CD4-positive, alpha-beta memory T cell (primary cell): Measurements from ENCODE around the gene LIPF. TPM values are rescaled to one million over a fixed set of nuclear protein-coding genes. Genes with fewer than 3 reads are reported as not detected.
"Not testable (repeated sequence)": the region's sequence is repeated elsewhere in the genome, so short reads cannot be mapped to it uniquely, and the experiment has no call there.

ENCODE experiments used
- CTCF ChIA-PET: fragments of 350-600 bp; sonication (Branson Sonifier 250); formaldehyde crosslinking; loops from one replicate; lab custom pipeline; 2021; ENCODE audit warnings: inconsistent platforms; ENCODE audit not compliant: partially characterized antibody; lab: Charles Lee
- POLR2A ChIA-PET: fragments of 350-600 bp; sonication (Branson Sonifier 250); formaldehyde crosslinking; loops from one replicate; lab custom pipeline; 2021; ENCODE audit not compliant: partially characterized antibody; lab: Charles Lee
- DNase-seq, 5 donors: peaks; one replicate each; pipeline versions ENCODE4 v3.0.0 to v3.0.0-alpha.2; 2020 to 2022; ENCODE audit warnings: mixed read lengths in 1 of 5
- H3K27ac ChIP-seq: one replicate; pipeline ENCODE4 v1.7.0; 2013; ENCODE audit warnings: low read depth, low read length
- H3K27me3 ChIP-seq: 2 replicates; pipeline ENCODE4 v1.7.0; 2013; ENCODE audit warnings: mild to moderate bottlenecking, low read length, moderate library complexity; ENCODE audit not compliant: insufficient read depth
- H3K36me3 ChIP-seq: 2 replicates; pipeline ENCODE4 v1.7.0; 2013; ENCODE audit warnings: mild to moderate bottlenecking, low read length, moderate library complexity; ENCODE audit not compliant: insufficient read depth
- H3K4me1 ChIP-seq: 2 replicates; pipeline ENCODE4 v1.7.0; 2013; ENCODE audit warnings: mild to moderate bottlenecking, low read length, moderate library complexity; ENCODE audit not compliant: insufficient read depth
- H3K4me3 ChIP-seq, 2 donors: one replicate each; pipeline ENCODE4 v1.7.0; 2013; ENCODE audit warnings: low read length in 2 of 2, mild to moderate bottlenecking in 1 of 2
- H3K9me3 ChIP-seq, 2 donors: one replicate each; pipeline ENCODE4 v1.7.0; 2013; ENCODE audit warnings: low read length in 2 of 2, control low read depth in 1 of 2; ENCODE audit not compliant: control insufficient read depth in 1 of 2
- H3K27ac Mint-ChIP-seq, 7 donors: one replicate each; pipeline ENCODE4 v1.8.0; 2020 to 2021; ENCODE audit warnings: mixed read lengths in 7 of 7, mild to moderate bottlenecking in 6 of 7, inconsistent platforms in 3 of 7, moderate library complexity in 3 of 7
- H3K27me3 Mint-ChIP-seq, 2 donors: one replicate each; pipeline ENCODE4 v1.8.0; 2020 to 2021; ENCODE audit warnings: mixed read lengths in 2 of 2
- H3K36me3 Mint-ChIP-seq, 2 donors: one replicate each; pipeline ENCODE4 v1.8.0; 2020 to 2021; ENCODE audit warnings: mixed read lengths in 2 of 2, inconsistent platforms in 1 of 2, mild to moderate bottlenecking in 1 of 2
- H3K4me1 Mint-ChIP-seq, 4 donors: one replicate each; pipeline ENCODE4 v1.8.0; 2020 to 2021; ENCODE audit warnings: mixed read lengths in 4 of 4, mild to moderate bottlenecking in 1 of 4
- H3K4me3 Mint-ChIP-seq, 8 donors: one replicate each; pipeline ENCODE4 v1.8.0; 2020 to 2021; ENCODE audit warnings: mixed read lengths in 8 of 8, mild to moderate bottlenecking in 7 of 8, moderate library complexity in 6 of 8, inconsistent platforms in 3 of 8
- H3K9me3 Mint-ChIP-seq, 8 donors: one replicate each; pipeline ENCODE4 v1.8.0; 2020 to 2021; ENCODE audit warnings: mixed read lengths in 8 of 8, mild to moderate bottlenecking in 5 of 8, inconsistent platforms in 3 of 8, moderate library complexity in 1 of 8
- intact Hi-C: fragments of 100-400 bp; cut with micrococcal nuclease; formaldehyde crosslinking; loops from one replicate; pipeline ENCODE4 v1.15.1; 2023
- polyA plus RNA-seq, 2 donors: library from polyadenylated mRNA; unstranded; fragments of 300-500 nt; fragmentation: Illumina TruSeq; gene quantifications; one replicate each; pipeline ENCODE4 v1.2.3, GENCODE V29; 2021
- total RNA-seq, 2 experiments: library from RNA; stranded (reverse); gene quantifications; one replicate each; pipeline ENCODE4 v1.2.3, GENCODE V29; 2021

LIPF gene
- total and polyA plus RNA-seq, 4 experiments from 2014 or later, result not detected

DNA sequence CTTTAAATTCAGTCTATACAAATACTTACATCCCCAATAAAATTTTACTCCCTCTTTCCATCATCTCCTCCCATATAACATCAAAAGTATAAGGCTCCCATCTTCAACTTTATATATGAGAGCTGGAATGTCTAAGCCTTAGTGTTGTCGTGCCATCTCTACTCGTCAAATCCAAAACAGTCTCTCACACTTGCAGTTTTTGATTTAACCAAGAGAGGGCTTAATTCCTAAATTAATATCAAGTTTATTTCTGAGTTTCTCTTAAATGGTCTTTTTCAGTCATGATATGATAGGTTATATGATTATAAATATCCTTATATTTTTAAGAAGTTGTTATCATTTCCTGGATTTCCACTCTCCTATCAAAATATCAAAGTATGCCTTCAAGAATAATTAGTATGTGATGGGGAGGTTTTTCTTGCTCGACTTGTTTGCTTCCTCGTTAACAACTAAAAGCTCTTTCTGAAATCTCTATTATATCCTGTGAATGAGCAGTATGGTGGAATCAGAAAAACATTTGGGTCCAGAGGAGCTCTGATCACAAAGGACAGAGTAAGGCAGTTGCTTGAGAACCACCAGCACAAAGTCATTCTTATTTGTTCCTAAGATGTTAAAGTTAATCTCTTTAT is 29.3 kb downstream of the LIPF start:
- Mint-ChIP-seq H3K4me3 (no peak overlapping the region), H3K9me3 (peaks cover 0 to 4% (median under 1%) of the 10 kb centered on the region in 8 donors), H3K4me1 (no peaks in the 10 kb centered on the region), H3K27ac (no peak overlapping the region), H3K27me3 (peaks cover 3 to 4% of the 10 kb centered on the region in 2 donors), H3K36me3 (no peaks in the 10 kb centered on the region)
- Histone ChIP-seq H3K4me3 (no peak overlapping the region), H3K27me3 (no peaks in the 10 kb centered on the region), H3K4me1 (no peaks in the 10 kb centered on the region), H3K27ac (no peak overlapping the region), H3K9me3 (no peaks in the 10 kb centered on the region), H3K36me3 (no peaks in the 10 kb centered on the region)
- POLR2A ChIA-PET, result interaction anchor here (1.1 kb wide), 1 partner anchor 116 kb away, joined by 3 read pairs; no protein-coding TSS in a partner anchor
- CTCF ChIA-PET, result interaction anchor here (1.0 to 1.2 kb wide), 2 partner anchors 62 to 110 kb away, joined by 3 read pairs; partner anchors contain the start of gene RNLS
- intact Hi-C loops, result no loop called here
- no peak for DNase-seq

DNA sequence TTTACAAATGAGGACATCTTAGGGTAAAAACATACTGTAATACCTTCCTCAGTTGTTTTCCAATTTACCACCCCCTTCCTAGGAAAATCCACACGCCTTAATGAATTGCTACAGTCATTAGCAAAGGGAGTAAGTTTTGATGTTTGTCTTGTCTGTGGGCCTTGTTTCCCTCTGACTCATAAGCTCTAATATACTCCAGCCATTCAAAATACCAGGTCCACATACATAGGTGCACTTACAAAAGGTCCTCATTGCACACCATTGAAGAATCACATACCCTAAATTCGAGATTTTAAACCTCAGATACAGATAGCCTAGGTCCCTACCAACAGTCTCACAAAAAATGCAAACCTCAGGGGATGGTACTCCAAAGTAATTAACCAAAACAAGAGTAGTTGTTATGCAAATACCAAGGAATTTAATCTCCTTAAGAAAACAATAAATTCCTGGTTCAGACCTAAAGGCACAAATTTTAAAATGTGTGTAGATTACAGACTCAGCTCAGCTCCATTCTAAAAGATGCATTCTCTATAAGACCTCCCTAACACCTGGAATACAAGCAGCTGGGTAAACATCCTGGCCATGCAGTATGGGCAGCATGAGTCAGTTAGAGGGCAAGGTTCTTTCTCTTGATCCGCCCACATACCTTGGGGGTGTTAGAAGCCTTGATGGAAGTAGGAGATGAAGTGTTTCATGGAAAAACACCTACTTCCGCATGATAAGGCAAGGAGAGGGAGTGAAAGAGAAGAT is 38.8 kb downstream of the LIPF start:
- no peaks in the 10 kb centered on the region for H3K36me3 Mint-ChIP-seq
- Histone ChIP-seq H3K27me3 (no peaks in the 10 kb centered on the region), H3K4me1 (no peaks in the 10 kb centered on the region), H3K9me3 (no peaks in the 10 kb centered on the region), H3K4me3 (no peak overlapping the region), H3K27ac (no peak overlapping the region), H3K36me3 (no peaks in the 10 kb centered on the region)
- POLR2A ChIA-PET, result no interaction called here
- H3K4me3 Mint-ChIP-seq, result no peak overlapping the region
- CTCF ChIA-PET, result no interaction called here
- intact Hi-C loops, result no loop called here
- no peaks in the 10 kb centered on the region for H3K9me3 Mint-ChIP-seq
- no peaks in the 10 kb centered on the region for H3K27me3 Mint-ChIP-seq
- H3K4me1 Mint-ChIP-seq, result peaks cover 0 to 1% (median 0%) of the 10 kb centered on the region in 4 donors
- no peak for DNase-seq
- H3K27ac Mint-ChIP-seq, result no peak overlapping the region

GRCh38 chr10:88705958-88706357 is 41.7 kb downstream of the LIPF start, which contains the start of gene LIPK:
Gene LIPK, plus strand, starts transcription at chr10:88706249. Its CDS starts 18,295 bp downstream, at chr10:88724544.
- Mint-ChIP-seq H3K36me3 (no peaks in the 10 kb centered on the region), H3K27me3 (no peaks in the 10 kb centered on the region), H3K4me1 (peaks cover 0 to 1% (median 0%) of the 10 kb centered on the region in 4 donors), H3K27ac (no peak within 1 kb of the TSS), H3K9me3 (peaks cover 0 to 2% (median 0%) of the 10 kb centered on the region in 8 donors), H3K4me3 (no peak within 1 kb of the TSS)
- intact Hi-C loops, result no loop called here
- no peak within 1 kb of the TSS for H3K4me3 ChIP-seq
- POLR2A ChIA-PET, result no interaction called here
- no peak within 1 kb of the TSS for H3K27ac ChIP-seq
- no peak for DNase-seq
- no peaks in the 10 kb centered on the region for H3K4me1 ChIP-seq
- H3K27me3 ChIP-seq, result no peaks in the 10 kb centered on the region
- CTCF ChIA-PET, result interaction anchor here (1.0 kb wide), 1 partner anchor 20 kb away, joined by 3 read pairs; no protein-coding TSS in a partner anchor
- H3K9me3 ChIP-seq, result no peaks in the 10 kb centered on the region
- H3K36me3 ChIP-seq, result no peaks in the 10 kb centered on the region

DNA sequence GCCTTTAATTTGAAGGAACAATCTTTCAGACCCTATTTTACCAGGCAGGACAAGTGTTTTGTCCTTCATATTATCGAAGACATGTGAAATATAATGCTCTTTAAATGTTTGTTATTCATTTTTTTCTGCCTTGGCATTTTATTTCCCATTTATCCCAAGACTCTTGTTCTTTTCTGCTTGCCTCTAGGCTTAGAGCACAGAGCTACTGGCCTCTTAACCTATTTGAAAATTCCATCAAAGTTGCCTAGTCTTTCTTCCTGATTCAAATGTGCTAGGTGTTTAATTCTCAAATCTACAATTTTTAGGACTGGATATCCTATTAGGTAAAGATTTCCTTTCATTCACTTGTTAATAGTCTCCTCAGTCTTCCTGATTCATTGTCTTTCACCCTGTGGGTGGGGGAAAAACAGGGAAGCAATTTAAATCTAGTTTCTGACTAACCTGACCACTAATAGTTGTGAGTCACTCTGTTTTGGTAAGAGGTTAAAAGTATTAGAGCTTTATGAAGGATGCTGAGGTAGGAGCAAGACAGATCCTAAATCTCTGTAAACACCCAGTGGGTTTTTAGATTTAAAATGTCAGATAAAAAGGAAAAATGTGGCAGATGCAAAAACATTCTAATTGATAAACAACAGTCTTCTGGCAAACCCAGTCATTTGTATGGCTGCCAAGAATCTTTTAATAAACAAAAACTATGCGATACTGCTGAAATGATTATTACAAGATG is 43.4 kb downstream of the LIPF start:
- Histone ChIP-seq H3K36me3 (no peaks in the 10 kb centered on the region), H3K27me3 (no peaks in the 10 kb centered on the region), H3K4me3 (no peak overlapping the region), H3K9me3 (no peaks in the 10 kb centered on the region), H3K27ac (no peak overlapping the region), H3K4me1 (no peaks in the 10 kb centered on the region)
- DNase-seq, result no peak
- ChIA-PET POLR2A (no interaction called here), CTCF (no interaction called here)
- H3K4me1 Mint-ChIP-seq, result peaks cover 0 to 1% (median 0%) of the 10 kb centered on the region in 4 donors
- intact Hi-C loops, result no loop called here
- H3K4me3 Mint-ChIP-seq, result no peak overlapping the region
- H3K36me3 Mint-ChIP-seq, result no peaks in the 10 kb centered on the region
- H3K9me3 Mint-ChIP-seq, result peaks cover 0 to 2% (median 0%) of the 10 kb centered on the region in 8 donors
- no peak overlapping the region for H3K27ac Mint-ChIP-seq
- H3K27me3 Mint-ChIP-seq, result no peaks in the 10 kb centered on the region

GRCh38 chr10:88709361-88709760 is 45.1 kb downstream of the LIPF start:
- DNase-seq, H3K36me3 ChIP-seq, H3K9me3 Mint-ChIP-seq, H3K27me3 ChIP-seq, H3K4me3 ChIP-seq, H3K9me3 ChIP-seq, H3K27me3 Mint-ChIP-seq, H3K4me1 ChIP-seq, H3K27ac Mint-ChIP-seq, CTCF ChIA-PET, H3K27ac ChIP-seq, POLR2A ChIA-PET, H3K4me3 Mint-ChIP-seq, intact Hi-C loops, H3K36me3 Mint-ChIP-seq, H3K4me1 Mint-ChIP-seq: not testable (repeated sequence)

GRCh38 chr10:88715517-88715916 is 51.3 kb downstream of the LIPF start:
- H3K27ac ChIP-seq, result no peak overlapping the region
- no peaks in the 10 kb centered on the region for H3K36me3 Mint-ChIP-seq

DNA sequence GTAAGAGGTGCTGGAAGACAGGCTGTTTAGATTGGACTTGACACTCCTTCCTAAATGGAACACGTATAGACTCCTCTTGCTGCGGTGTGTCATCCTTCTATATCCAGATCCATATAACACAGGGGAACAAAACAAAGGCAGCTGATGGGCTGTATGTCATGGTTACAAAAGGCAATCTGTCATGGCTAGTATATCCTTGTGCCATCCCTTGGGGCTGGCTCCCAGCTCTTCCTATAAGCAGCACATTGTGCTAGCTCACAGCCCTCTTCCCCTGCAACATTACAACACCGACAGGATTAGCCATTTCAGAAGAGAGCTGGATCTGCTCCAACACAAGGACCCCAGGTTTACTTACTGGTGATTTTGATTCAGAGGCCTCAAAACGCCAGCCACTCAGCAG is 57.1 kb downstream of the LIPF start:
- Mint-ChIP-seq H3K9me3 (no peaks in the 10 kb centered on the region), H3K36me3 (no peaks in the 10 kb centered on the region), H3K4me1 (no peaks in the 10 kb centered on the region), H3K27ac (no peak overlapping the region), H3K4me3 (no peak overlapping the region), H3K27me3 (peaks cover 6 to 7% of the 10 kb centered on the region in 2 donors)
- DNase-seq, result no peak
- Histone ChIP-seq H3K4me1 (no peaks in the 10 kb centered on the region), H3K27me3 (no peaks in the 10 kb centered on the region), H3K36me3 (no peaks in the 10 kb centered on the region), H3K27ac (no peak overlapping the region), H3K9me3 (no peaks in the 10 kb centered on the region), H3K4me3 (no peak overlapping the region)
- CTCF ChIA-PET, result no interaction called here
- POLR2A ChIA-PET, result no interaction called here
- intact Hi-C loops, result no loop called here

More at GRCh38 chr10:88715517-88715916, 51.3 kb downstream of the LIPF start:
- intact Hi-C loops, result no loop called here
- no peak for DNase-seq
- ChIA-PET CTCF (no interaction called here), POLR2A (no interaction called here)
- Histone ChIP-seq H3K27me3 (no peaks in the 10 kb centered on the region), H3K36me3 (no peaks in the 10 kb centered on the region), H3K9me3 (no peaks in the 10 kb centered on the region), H3K4me3 (no peak overlapping the region), H3K4me1 (no peaks in the 10 kb centered on the region)
- Mint-ChIP-seq H3K9me3 (no peaks in the 10 kb centered on the region), H3K27me3 (peaks cover 4 to 7% of the 10 kb centered on the region in 2 donors), H3K27ac (no peak overlapping the region), H3K4me1 (no peaks in the 10 kb centered on the region), H3K4me3 (no peak overlapping the region)
